GM12873 (cell line): ENCODE data around the gene SLC4A5.

Experiments used
- CTCF ChIP-seq: IDR thresholded peaks from 2 replicates; pipeline ENCODE4 v1.5.1; 2012; ENCODE audit warnings: low read depth, mild to moderate bottlenecking, moderate library complexity, low read length, control low read depth; ENCODE audit not compliant: insufficient read depth; ENCODE audit errors: missing control alignments

The SLC4A5 gene

GRCh38 chr2:74227646-74228045 is 115.6 kb downstream of the SLC4A5 start:
- TF ChIP-seq CTCF, result no peak

- no peak for TF ChIP-seq CTCF
Observed at GRCh38 chr2:74226648-74227213, 116.5 kb downstream of the SLC4A5 start.

DNA sequence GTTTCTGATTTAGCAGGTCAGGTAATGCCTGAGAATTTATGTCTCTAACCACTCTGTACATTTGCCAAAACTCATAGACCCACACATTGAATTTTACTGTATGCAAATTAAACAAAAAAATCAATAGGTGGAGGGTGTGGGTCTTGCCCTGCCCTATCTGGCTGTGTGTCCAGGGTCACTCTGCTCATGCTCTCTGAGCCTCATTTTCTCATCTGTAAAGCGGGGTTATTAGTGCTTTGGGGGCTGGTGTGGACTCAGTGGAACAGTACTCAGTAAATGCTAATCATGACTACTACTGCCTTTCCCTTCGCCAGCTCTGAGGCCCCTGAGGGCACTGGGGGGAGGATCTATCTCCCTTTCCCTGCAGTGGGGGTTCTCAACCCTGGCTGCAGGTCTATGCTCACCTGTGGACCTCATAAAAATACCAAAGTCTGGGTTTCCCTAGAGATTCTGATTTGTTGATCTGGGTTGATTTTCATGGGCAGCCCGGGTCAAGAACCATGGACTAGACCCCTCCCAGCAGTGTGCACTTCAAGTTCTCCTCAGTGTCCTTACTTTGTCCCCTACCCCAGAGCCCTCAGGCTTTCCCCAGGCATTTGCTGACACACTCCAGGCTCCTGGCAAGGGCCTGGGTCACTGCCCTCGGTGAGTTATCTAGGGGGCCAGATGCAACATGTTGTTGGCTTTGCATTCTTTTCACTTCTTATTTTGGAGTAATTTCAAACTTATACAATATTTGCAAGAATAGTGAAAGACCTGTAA is 117.3 kb downstream of the SLC4A5 start:
- no peak for TF ChIP-seq CTCF

- TF ChIP-seq CTCF, result no peak
Observed at GRCh38 chr2:74223941-74224770, 119.1 kb downstream of the SLC4A5 start.

- no peak for TF ChIP-seq CTCF
Observed at GRCh38 chr2:74222300-74222650, 120.9 kb downstream of the SLC4A5 start.

DNA sequence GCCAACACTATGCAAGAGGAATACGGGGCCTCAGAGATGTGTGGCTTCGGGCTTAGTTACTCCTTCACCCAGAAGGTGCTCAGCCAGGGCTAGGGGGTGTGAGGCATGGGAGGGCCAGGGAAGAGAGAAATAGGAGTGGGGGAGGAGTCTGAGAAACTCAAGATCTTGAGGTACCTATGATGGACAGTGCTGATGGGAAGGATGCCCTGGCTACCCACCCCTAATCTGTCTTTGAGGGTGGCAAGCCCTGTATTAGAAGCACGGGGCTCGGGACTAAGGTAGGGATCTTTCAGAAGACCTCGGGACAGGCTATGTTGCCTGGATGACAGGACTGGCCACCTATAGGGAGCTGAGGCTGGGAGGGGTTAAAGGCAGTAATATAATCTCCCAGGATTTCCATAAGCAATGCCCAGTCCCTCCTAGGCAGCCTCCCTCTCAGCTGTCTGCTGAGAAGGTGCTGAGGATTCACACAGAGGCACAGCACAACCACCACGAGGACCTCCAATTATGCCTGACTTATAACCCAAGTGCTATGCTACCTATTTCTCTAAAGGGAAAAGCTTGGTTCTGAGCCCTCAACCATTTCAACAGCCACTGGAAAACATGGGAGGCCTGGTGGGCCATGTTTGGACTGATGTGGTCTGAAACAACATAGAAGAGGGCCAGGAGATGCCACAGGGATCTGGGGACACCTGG is 121.5 kb downstream of the SLC4A5 start:
- no peak for TF ChIP-seq CTCF

DNA sequence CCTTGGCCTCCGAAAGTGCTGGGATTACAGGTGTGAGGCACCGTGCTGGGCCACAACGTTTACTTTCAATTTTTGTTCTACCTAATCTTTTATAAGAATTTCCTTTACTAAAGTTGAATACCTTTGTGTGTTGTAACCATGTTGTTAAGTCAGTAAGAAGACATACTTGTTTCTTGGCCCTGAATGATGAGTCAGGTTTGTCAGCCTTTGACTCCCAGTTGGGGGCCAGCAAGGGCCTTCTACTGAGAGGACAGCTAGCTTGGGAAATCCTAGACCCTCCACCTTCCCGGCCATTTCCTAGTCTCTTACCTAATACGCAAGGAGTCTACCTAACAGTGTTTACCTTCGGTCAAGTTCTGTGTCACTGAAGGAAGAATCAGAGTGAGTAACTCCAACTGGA is 122.1 kb downstream of the SLC4A5 start:
- TF ChIP-seq CTCF, result no peak
